Osteocyte (in vitro differentiated cells): ENCODE results near the gene MELTF. TPM values are rescaled to one million over a fixed set of nuclear protein-coding genes. Genes with fewer than 3 reads are reported as not detected.

ENCODE experiments used
- DNase-seq: peaks from one replicate; pipeline ENCODE4 v3.0.0; 2021; ENCODE audit warnings: mixed read lengths; ENCODE audit not compliant: unreplicated experiment; ENCODE audit errors: extremely low spot score
- H3K27ac Mint-ChIP-seq: one replicate; pipeline ENCODE4 v1.8.0; 2021; ENCODE audit warnings: mild to moderate bottlenecking, mixed read lengths; ENCODE audit not compliant: unreplicated experiment
- H3K27me3 Mint-ChIP-seq: one replicate; pipeline ENCODE4 v1.8.0; 2021; ENCODE audit warnings: mixed read lengths; ENCODE audit not compliant: unreplicated experiment
- H3K36me3 Mint-ChIP-seq: one replicate; pipeline ENCODE4 v1.8.0; 2021; ENCODE audit warnings: mixed read lengths; ENCODE audit not compliant: unreplicated experiment
- H3K4me1 Mint-ChIP-seq: one replicate; pipeline ENCODE4 v1.8.0; 2021; ENCODE audit warnings: mixed read lengths; ENCODE audit not compliant: unreplicated experiment
- H3K4me3 Mint-ChIP-seq: one replicate; pipeline ENCODE4 v1.8.0; 2021; ENCODE audit warnings: mild to moderate bottlenecking, moderate library complexity, mixed read lengths; ENCODE audit not compliant: unreplicated experiment
- H3K9me3 Mint-ChIP-seq: one replicate; pipeline ENCODE4 v1.8.0; 2021; ENCODE audit warnings: mixed read lengths; ENCODE audit not compliant: unreplicated experiment
- total RNA-seq: library from RNA; stranded (reverse); gene quantifications from 2 replicates; pipeline ENCODE4 v1.2.1, GENCODE V29; 2021
- TF ChIP-seq, protein P1 (sequence below): fragments of 200-600 bp; sonication (generic); IDR thresholded peaks from 2 replicates; pipeline ENCODE4 v1.5.0; 2021; ENCODE audit warnings: antibody characterized with exemption, mild to moderate bottlenecking, moderate library complexity

MELTF gene
- total RNA-seq, 1 donor from 2014 or later: 1.4 TPM

DNA sequence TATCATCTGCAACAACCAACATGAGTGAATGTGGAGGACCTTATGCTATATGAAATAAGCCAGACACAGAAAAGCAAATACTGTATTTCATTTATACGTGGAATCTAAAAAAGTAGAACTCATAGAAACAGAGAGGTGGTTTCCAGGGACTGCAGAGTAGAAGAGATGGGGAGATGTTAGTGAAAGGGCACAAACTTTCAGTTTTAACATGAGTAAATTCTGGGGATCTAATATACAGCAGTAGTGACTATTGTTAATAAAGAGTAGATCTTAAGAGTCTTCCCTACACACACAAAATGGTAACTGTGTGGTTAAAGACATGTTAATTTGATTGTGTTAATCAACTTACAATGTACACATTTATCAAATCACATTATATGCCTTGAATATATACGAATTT is 20.9 kb upstream of the MELTF start:
- Mint-ChIP-seq H3K36me3 (peaks cover 63% of the 10 kb centered on the region), H3K4me3 (no peak overlapping the region), H3K9me3 (no peaks in the 10 kb centered on the region), H3K4me1 (no peaks in the 10 kb centered on the region), H3K27ac (no peak overlapping the region), H3K27me3 (no peaks in the 10 kb centered on the region)
- DNase-seq: no peak
- TF ChIP-seq, protein P1, sequence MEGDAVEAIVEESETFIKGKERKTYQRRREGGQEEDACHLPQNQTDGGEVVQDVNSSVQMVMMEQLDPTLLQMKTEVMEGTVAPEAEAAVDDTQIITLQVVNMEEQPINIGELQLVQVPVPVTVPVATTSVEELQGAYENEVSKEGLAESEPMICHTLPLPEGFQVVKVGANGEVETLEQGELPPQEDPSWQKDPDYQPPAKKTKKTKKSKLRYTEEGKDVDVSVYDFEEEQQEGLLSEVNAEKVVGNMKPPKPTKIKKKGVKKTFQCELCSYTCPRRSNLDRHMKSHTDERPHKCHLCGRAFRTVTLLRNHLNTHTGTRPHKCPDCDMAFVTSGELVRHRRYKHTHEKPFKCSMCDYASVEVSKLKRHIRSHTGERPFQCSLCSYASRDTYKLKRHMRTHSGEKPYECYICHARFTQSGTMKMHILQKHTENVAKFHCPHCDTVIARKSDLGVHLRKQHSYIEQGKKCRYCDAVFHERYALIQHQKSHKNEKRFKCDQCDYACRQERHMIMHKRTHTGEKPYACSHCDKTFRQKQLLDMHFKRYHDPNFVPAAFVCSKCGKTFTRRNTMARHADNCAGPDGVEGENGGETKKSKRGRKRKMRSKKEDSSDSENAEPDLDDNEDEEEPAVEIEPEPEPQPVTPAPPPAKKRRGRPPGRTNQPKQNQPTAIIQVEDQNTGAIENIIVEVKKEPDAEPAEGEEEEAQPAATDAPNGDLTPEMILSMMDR: no peak

DNA sequence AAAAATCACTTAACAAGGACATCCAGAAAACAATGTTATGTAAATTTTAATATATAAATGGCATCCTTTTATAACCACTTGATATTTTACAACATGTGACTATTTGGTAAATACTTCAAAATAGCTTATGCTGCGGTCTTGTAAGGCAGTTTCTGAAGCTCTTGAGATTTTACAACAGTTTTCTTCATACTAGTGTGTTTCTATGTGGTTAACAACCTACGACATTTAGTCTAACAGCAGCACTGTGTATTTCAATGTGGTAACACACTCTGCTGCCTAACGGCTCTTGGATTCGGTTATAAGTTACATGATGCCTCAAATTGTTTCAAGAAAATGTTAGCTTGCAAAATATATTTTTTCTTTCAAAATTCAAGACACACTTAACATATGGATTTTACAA is 12.9 kb upstream of the MELTF start:
- TF ChIP-seq, protein P1: no peak
- Mint-ChIP-seq H3K9me3 (no peaks in the 10 kb centered on the region), H3K4me1 (peaks cover 8% of the 10 kb centered on the region), H3K4me3 (no peak overlapping the region), H3K27me3 (no peaks in the 10 kb centered on the region), H3K27ac (no peak overlapping the region), H3K36me3 (peaks cover 50% of the 10 kb centered on the region)
- DNase-seq: no peak

- TF ChIP-seq, protein P1: no peak
- Mint-ChIP-seq H3K4me3 (no peak overlapping the region), H3K4me1 (peaks cover 10% of the 10 kb centered on the region), H3K27ac (peak overlapping the region; percentile 70), H3K9me3 (no peaks in the 10 kb centered on the region), H3K36me3 (peaks cover 49% of the 10 kb centered on the region), H3K27me3 (no peaks in the 10 kb centered on the region)
- no peak for DNase-seq
Measured at GRCh38 chr3:197041875-197042488, 12.4 kb upstream of the MELTF start.

- Mint-ChIP-seq H3K9me3 (no peaks in the 10 kb centered on the region), H3K27me3 (no peaks in the 10 kb centered on the region), H3K36me3 (peaks cover 41% of the 10 kb centered on the region), H3K27ac (no peak overlapping the region), H3K4me3 (no peak overlapping the region), H3K4me1 (peaks cover 15% of the 10 kb centered on the region)
- no peak for DNase-seq
- TF ChIP-seq, protein P1: no peak
Measured at GRCh38 chr3:197040658-197041057, 11.0 kb upstream of the MELTF start.

GRCh38 chr3:197038679-197039462 is 9.3 kb upstream of the MELTF start:
- H3K36me3 Mint-ChIP-seq: peaks cover 27% of the 10 kb centered on the region
- no peaks in the 10 kb centered on the region for H3K9me3 Mint-ChIP-seq
- peaks cover 21% of the 10 kb centered on the region for H3K4me1 Mint-ChIP-seq
- H3K4me3 Mint-ChIP-seq: no peak overlapping the region
- no peak for DNase-seq
- H3K27ac Mint-ChIP-seq: no peak overlapping the region
- H3K27me3 Mint-ChIP-seq: no peaks in the 10 kb centered on the region
- TF ChIP-seq, protein P1: no peak
